Measurements from ENCODE around the gene TFDP2.

Gene TFDP2, protein sequence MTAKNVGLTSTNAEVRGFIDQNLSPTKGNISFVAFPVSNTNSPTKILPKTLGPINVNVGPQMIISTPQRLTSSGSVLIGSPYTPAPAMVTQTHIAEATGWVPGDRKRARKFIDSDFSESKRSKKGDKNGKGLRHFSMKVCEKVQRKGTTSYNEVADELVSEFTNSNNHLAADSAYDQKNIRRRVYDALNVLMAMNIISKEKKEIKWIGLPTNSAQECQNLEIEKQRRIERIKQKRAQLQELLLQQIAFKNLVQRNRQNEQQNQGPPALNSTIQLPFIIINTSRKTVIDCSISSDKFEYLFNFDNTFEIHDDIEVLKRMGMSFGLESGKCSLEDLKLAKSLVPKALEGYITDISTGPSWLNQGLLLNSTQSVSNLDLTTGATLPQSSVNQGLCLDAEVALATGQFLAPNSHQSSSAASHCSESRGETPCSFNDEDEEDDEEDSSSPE

DNA sequence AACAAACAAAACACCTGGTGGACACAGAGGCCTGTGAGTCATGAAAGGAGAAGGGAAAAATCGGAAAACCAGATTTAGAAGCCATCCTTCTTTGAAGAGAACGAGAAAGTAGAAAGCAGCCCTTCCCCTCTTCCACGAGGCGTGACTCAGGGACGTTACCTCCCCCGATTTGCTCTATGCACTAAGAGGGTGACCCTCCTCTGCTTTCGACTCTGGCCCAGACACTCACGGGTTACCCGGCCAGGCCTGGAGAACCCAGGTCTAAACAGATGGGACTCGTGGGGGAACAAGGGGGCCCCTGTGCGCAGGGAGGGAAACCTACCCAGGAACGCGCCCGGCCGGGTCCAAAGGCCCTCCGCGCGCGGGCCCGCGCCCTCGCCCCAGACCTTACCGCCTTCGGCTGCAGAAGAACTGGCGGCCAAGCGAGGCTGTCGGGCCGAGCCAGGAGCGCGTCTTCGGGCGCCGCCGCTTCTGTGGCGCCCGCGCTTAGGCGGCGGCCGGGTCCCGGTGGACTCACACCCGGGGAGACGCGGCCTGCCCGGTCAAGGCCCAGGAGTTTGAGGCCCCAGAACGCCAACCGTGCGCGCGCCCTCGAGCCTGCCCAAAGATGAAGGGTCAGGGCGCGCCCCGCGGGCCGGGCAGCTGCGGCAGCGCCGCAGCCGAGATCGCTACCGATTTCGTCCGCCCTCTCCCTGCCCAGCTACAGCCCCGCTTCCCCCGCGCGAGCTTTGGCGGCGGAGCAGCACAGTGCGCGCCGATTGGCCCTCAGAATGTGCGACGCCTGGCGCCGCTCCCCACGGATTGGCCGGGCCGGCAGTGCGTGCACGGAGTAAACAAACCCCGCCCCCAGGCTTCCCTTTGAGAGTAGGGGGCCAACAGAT, at the start of gene TFDP2:
TSS of gene TFDP2 (minus strand) at position 753 of the 881 bp plus-strand sequence. CDS start 47,795 bp downstream, outside the sequence.
- TF ChIP-seq CTCF (IDR thresholded peaks at IDR 0.05; ENCODE audit: insufficient read depth, low read depth, low read length, missing control alignments) = no peak
- H3K4me3 ChIP-seq (ENCODE audit: low read length) = peak within 1 kb of the TSS; percentile 77
- DNase-seq (ENCODE audit: low read depth) = peak; percentile 92

DNA sequence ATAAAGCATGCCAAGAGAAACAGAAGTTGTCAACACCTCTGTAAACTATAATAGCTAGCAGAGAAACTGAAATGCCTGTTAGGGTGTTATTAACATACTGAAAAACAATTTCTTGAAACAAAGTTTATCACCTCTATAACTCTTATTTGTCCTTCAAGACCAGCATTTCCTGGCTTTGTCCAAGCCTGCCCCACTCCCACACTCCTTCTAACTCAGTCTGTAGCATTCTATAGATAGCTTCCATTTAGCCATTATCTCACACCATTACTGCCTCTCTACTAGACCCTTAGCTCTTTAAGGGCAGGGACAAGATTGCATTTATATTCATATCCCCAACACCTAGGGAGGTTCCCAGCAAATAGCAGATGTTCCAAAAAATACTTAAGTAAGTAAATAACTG, 39.5 kb upstream of the TFDP2 start:
- TF ChIP-seq CTCF (IDR thresholded peaks at IDR 0.05; ENCODE audit: insufficient read depth, low read depth, low read length, missing control alignments) = no peak
- no peak overlapping the region for H3K4me3 ChIP-seq (ENCODE audit: low read length)
- DNase-seq (ENCODE audit: low read depth) = no peak

- DNase-seq (ENCODE audit: low read depth) = peak; percentile 26
- peak; percentile 50 for TF ChIP-seq CTCF (IDR thresholded peaks at IDR 0.05; ENCODE audit: insufficient read depth, low read depth, low read length, missing control alignments)
- no peak overlapping the region for H3K4me3 ChIP-seq (ENCODE audit: low read length)
Measured at GRCh38 chr3:142180761-142181362, 31.5 kb upstream of the TFDP2 start.

DNA sequence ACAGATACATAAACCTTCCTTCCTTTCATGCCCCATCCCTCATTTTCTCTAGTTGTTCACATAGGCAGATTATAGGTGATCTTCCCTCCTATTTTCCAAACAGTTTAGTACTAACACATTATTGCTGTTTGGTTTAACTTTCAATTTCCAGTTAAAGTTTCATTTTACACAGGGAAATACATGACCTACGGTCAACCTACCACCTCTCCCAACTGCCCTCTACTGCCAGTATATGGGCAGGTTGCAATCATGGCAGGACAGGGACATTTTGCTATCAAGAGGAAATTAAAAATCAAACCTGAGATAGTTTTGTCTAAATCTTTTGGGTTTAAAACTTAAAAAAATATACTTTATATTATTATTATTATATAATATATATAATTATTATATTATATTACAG, 26.1 kb upstream of the TFDP2 start:
- TF ChIP-seq CTCF (IDR thresholded peaks at IDR 0.05; ENCODE audit: insufficient read depth, low read depth, low read length, missing control alignments) = no peak
- DNase-seq (ENCODE audit: low read depth) = no peak
- H3K4me3 ChIP-seq (ENCODE audit: low read length) = no peak overlapping the region

DNA sequence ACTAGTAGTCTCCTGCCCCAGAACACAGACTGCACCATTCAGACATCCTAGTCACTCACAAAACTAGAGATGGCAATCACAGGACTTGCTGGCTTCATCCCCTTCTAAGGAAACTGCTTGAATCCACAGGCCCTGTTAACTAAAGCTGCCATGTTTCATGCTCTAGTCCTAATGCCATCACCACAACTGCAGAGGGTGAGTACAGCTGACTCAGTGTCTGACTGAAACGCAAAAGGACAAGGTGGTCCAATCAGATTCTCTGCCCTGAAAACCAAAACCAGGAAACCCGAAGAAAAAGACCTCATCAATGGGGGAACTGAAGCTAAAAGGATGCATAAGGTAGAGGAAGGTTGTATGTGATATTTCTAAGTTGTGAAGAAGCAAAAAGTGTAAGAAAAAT, 25.2 kb upstream of the TFDP2 start:
- no peak for DNase-seq (ENCODE audit: low read depth)
- no peak overlapping the region for H3K4me3 ChIP-seq (ENCODE audit: low read length)
- TF ChIP-seq CTCF (IDR thresholded peaks at IDR 0.05; ENCODE audit: insufficient read depth, low read depth, low read length, missing control alignments) = no peak

DNA sequence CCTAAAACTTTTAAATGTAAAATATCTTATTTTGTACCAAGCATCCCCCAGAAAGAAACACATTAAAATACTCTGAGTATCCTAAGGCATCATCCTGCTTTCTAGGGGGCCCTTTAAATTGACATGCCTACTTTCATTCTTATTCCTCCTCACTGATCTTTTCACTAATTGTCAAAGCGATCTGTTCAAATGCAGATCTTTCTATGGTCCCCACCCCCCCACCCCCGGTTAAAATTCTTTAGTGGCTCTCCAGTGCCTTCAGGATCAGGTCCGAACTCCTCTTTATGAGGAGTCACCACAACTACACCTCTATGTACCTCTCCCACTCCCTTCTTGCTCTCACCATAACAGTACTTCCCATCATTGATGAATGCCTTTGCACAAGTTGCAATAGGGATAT, 19.2 kb upstream of the TFDP2 start:
- no peak for TF ChIP-seq CTCF (IDR thresholded peaks at IDR 0.05; ENCODE audit: insufficient read depth, low read depth, low read length, missing control alignments)
- no peak overlapping the region for H3K4me3 ChIP-seq (ENCODE audit: low read length)
- DNase-seq (ENCODE audit: low read depth) = no peak
